Neural progenitor cell (in vitro differentiated cells): ENCODE measurements around the gene RNF8. TPM values are rescaled to one million over a fixed set of nuclear protein-coding genes. Genes with fewer than 3 reads are reported as not detected.

Experiments
- DNase-seq: peaks from one replicate; pipeline ENCODE4 v3.0.0-alpha.2; 2016; ENCODE audit warnings: low spot score
- H2AFZ ChIP-seq: fragments of 200-600 bp; sonication (generic); replicated peaks from 2 replicates; pipeline ENCODE4 v1.6.1; 2016; ENCODE audit warnings: antibody characterized with exemption
- H3F3A ChIP-seq: fragments of 200-600 bp; sonication (generic); 2 replicates; pipeline ENCODE4 v1.6.1; 2016; ENCODE audit warnings: antibody characterized with exemption, low read depth
- H3K27ac ChIP-seq: fragments of 200-600 bp; sonication (generic); 2 replicates; pipeline ENCODE4 v1.5.1; 2016; ENCODE audit warnings: mild to moderate bottlenecking
- H3K27me3 ChIP-seq: fragments of 200-600 bp; sonication (generic); 2 replicates; pipeline ENCODE4 v1.6.1; 2016; ENCODE audit warnings: mild to moderate bottlenecking, moderate library complexity
- H3K36me3 ChIP-seq: fragments of 200-600 bp; sonication (generic); 2 replicates; pipeline ENCODE4 v1.5.1; 2016
- H3K4me1 ChIP-seq: fragments of 200-600 bp; sonication (generic); 2 replicates; pipeline ENCODE4 v1.6.1; 2016; ENCODE audit warnings: mixed run types
- H3K4me2 ChIP-seq: fragments of 200-600 bp; sonication (generic); 2 replicates; pipeline ENCODE4 v1.6.1; 2016
- H3K4me3 ChIP-seq: fragments of 200-600 bp; sonication (generic); 2 replicates; pipeline ENCODE4 v1.5.1; 2016
- H3K79me2 ChIP-seq: fragments of 200-600 bp; sonication (generic); 2 replicates; pipeline ENCODE4 v1.6.1; 2016; ENCODE audit warnings: low read depth
- H3K9ac ChIP-seq: fragments of 200-600 bp; sonication (generic); 2 replicates; pipeline ENCODE4 v1.6.1; 2016
- H3K9me3 ChIP-seq: fragments of 200-600 bp; sonication (generic); 2 replicates; pipeline ENCODE4 v1.5.1; 2016; ENCODE audit warnings: low read depth
- H4K20me1 ChIP-seq: fragments of 200-600 bp; sonication (generic); 2 replicates; pipeline ENCODE4 v1.6.1; 2016; ENCODE audit warnings: low read depth
- H3K27ac Mint-ChIP-seq: 3 replicates; pipeline ENCODE4 v1.8.0; 2021; ENCODE audit warnings: mixed read lengths
- H3K27me3 Mint-ChIP-seq: 2 replicates; pipeline ENCODE4 v1.8.0; 2022; ENCODE audit warnings: low read depth, mild to moderate bottlenecking, inconsistent platforms, moderate library complexity, mixed read lengths; ENCODE audit not compliant: insufficient read depth
- H3K36me3 Mint-ChIP-seq: 3 replicates; pipeline ENCODE4 v1.8.0; 2021; ENCODE audit warnings: mixed read lengths
- H3K4me1 Mint-ChIP-seq: 3 replicates; pipeline ENCODE4 v1.8.0; 2021; ENCODE audit warnings: mixed read lengths
- H3K4me3 Mint-ChIP-seq: 3 replicates; pipeline ENCODE4 v1.8.0; 2021; ENCODE audit warnings: mild to moderate bottlenecking, moderate library complexity, mixed read lengths
- H3K9me3 Mint-ChIP-seq: 3 replicates; pipeline ENCODE4 v1.8.0; 2020; ENCODE audit warnings: mixed read lengths
- EZH2 ChIP-seq: fragments of 200-600 bp; sonication (generic); IDR thresholded peaks from 2 replicates; pipeline ENCODE4 v1.6.1; 2017; ENCODE audit warnings: antibody characterized with exemption, mild to moderate bottlenecking, moderate library complexity
- EZH2phosphoT487 ChIP-seq: fragments of 200-600 bp; sonication (generic); IDR thresholded peaks from 2 replicates; pipeline ENCODE4 v1.6.1; 2017; ENCODE audit warnings: antibody characterized with exemption
- total RNA-seq: library from RNA; depleted of rRNA; stranded (reverse); fragments of >200 nt; gene quantifications from 2 replicates; pipeline ENCODE4 v1.2.3, GENCODE V29; 2015; ENCODE audit warnings: low replicate concordance
- TF ChIP-seq, protein P1 (sequence below): fragments of 200-600 bp; sonication (generic); IDR thresholded peaks from 2 replicates; pipeline ENCODE4 v1.5.1; 2017; ENCODE audit warnings: antibody characterized with exemption, mild to moderate bottlenecking

The RNF8 gene
- total RNA-seq, 1 donor from 2014 or later = 68.5 TPM

DNA sequence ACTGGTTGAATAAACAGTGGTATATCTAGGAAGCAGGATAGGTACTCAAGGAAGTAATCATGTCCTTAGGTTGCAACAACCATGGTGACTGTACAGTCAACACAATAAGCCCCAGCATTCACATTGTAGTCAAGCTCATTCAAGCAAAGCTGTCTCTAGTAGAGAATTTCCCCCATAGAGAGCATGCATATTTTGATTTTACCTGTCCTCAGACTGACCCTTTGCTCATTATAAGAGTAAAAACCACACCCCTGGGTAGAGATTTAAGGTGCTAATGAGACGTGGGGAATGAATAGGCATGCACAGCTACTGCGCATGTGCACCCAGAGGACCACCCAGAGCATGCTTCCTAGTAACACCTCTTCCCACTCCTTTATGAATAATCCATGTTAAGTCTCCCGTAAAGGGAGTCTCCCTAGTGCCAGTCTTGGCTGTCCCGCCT, 6.1 kb upstream of the RNF8 start:
- Mint-ChIP-seq H3K27ac (no peak overlapping the region), H3K9me3 (peaks cover 3% of the 10 kb centered on the region), H3K4me3 (no peak overlapping the region), H3K27me3 (peaks cover 4% of the 10 kb centered on the region), H3K36me3 (no peaks in the 10 kb centered on the region), H3K4me1 (no peaks in the 10 kb centered on the region)
- no peak overlapping the region for H3K27ac ChIP-seq
- no peaks in the 10 kb centered on the region for H3K36me3 ChIP-seq
- no peak for DNase-seq
- no peaks in the 10 kb centered on the region for H3K79me2 ChIP-seq
- H3K4me3 ChIP-seq = no peak overlapping the region
- no peak overlapping the region for H3K9ac ChIP-seq
- H3F3A ChIP-seq = no peaks in the 10 kb centered on the region
- no peaks in the 10 kb centered on the region for H3K9me3 ChIP-seq
- H3K4me1 ChIP-seq = no peaks in the 10 kb centered on the region
- no peak for TF ChIP-seq EZH2
- TF ChIP-seq, protein P1, sequence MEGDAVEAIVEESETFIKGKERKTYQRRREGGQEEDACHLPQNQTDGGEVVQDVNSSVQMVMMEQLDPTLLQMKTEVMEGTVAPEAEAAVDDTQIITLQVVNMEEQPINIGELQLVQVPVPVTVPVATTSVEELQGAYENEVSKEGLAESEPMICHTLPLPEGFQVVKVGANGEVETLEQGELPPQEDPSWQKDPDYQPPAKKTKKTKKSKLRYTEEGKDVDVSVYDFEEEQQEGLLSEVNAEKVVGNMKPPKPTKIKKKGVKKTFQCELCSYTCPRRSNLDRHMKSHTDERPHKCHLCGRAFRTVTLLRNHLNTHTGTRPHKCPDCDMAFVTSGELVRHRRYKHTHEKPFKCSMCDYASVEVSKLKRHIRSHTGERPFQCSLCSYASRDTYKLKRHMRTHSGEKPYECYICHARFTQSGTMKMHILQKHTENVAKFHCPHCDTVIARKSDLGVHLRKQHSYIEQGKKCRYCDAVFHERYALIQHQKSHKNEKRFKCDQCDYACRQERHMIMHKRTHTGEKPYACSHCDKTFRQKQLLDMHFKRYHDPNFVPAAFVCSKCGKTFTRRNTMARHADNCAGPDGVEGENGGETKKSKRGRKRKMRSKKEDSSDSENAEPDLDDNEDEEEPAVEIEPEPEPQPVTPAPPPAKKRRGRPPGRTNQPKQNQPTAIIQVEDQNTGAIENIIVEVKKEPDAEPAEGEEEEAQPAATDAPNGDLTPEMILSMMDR = no peak
- TF ChIP-seq EZH2phosphoT487 = no peak
- H4K20me1 ChIP-seq = no peaks in the 10 kb centered on the region
- H2AFZ ChIP-seq = no peak overlapping the region
- no peaks in the 10 kb centered on the region for H3K27me3 ChIP-seq
- H3K4me2 ChIP-seq = no peak overlapping the region

DNA sequence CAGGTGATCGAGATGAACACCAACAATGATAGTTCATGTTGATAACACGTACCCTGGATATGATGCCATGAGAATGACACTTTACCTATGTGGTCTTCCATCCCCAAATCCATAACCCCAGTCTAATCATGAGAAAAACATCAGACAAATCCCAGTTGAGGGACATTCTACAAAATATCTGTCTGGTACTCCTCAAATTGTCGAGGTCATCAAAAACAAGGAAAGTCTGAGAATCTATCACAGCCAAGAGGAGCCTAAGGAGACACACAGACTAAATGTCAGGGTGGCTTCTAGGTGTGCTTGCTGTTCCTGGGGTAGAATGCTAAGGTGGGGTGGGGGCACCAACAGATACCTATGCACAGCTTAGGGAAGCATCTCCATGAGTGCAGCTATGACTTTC, 2.8 kb upstream of the RNF8 start:
- H2AFZ ChIP-seq = no peak overlapping the region
- H3K27me3 ChIP-seq = peaks cover 7% of the 10 kb centered on the region
- H3K9me3 ChIP-seq = no peaks in the 10 kb centered on the region
- TF ChIP-seq, protein P1 = no peak
- TF ChIP-seq EZH2phosphoT487 (no peak), EZH2 (no peak)
- H3K4me3 ChIP-seq = no peak overlapping the region
- H3K79me2 ChIP-seq = peaks cover 18% of the 10 kb centered on the region
- no peak for DNase-seq
- peaks cover 9% of the 10 kb centered on the region for H4K20me1 ChIP-seq
- no peak overlapping the region for H3K4me2 ChIP-seq
- no peak overlapping the region for H3K27ac ChIP-seq
- Mint-ChIP-seq H3K27me3 (no peaks in the 10 kb centered on the region), H3K36me3 (no peaks in the 10 kb centered on the region), H3K9me3 (peaks cover 3% of the 10 kb centered on the region), H3K4me3 (no peak overlapping the region), H3K4me1 (peaks cover 16% of the 10 kb centered on the region), H3K27ac (no peak overlapping the region)
- H3K9ac ChIP-seq = no peak overlapping the region
- peaks cover 10% of the 10 kb centered on the region for H3K4me1 ChIP-seq
- H3F3A ChIP-seq = peaks cover 5% of the 10 kb centered on the region
- no peaks in the 10 kb centered on the region for H3K36me3 ChIP-seq

- Histone ChIP-seq H3K9me3 (no peaks in the 10 kb centered on the region), H3K36me3 (no peaks in the 10 kb centered on the region), H3K27ac (no peak overlapping the region), H3K4me3 (no peak overlapping the region), H3F3A (peaks cover 5% of the 10 kb centered on the region), H3K79me2 (peaks cover 31% of the 10 kb centered on the region), H3K4me2 (no peak overlapping the region), H2AFZ (no peak overlapping the region), H3K27me3 (peaks cover 7% of the 10 kb centered on the region), H3K4me1 (peaks cover 21% of the 10 kb centered on the region), H4K20me1 (peaks cover 23% of the 10 kb centered on the region), H3K9ac (no peak overlapping the region)
- no peaks in the 10 kb centered on the region for H3K27me3 Mint-ChIP-seq
- H3K36me3 Mint-ChIP-seq = no peaks in the 10 kb centered on the region
- H3K9me3 Mint-ChIP-seq = no peaks in the 10 kb centered on the region
- H3K4me1 Mint-ChIP-seq = peaks cover 21% of the 10 kb centered on the region
- no peak for DNase-seq
- H3K4me3 Mint-ChIP-seq = no peak overlapping the region
- H3K27ac Mint-ChIP-seq = no peak overlapping the region
- TF ChIP-seq EZH2phosphoT487 = no peak
- TF ChIP-seq EZH2 = no peak
- TF ChIP-seq, protein P1 = no peak
Measured at GRCh38 chr6:37352384-37352783, 1.4 kb upstream of the RNF8 start.
